H9 (cell line): Measurements from ENCODE around the gene PTAR1. TPM values are rescaled to one million over a fixed set of nuclear protein-coding genes. Genes with fewer than 3 reads are reported as not detected.

Experiments
- DNase-seq: peaks from one replicate; pipeline ENCODE4 v3.0.0-alpha.2; 2017
- H2AFZ ChIP-seq: one replicate; pipeline ENCODE4 v1.6.1; 2013; ENCODE audit warnings: mild to moderate bottlenecking, low read length, control low read depth, moderate library complexity
- H2AK5ac ChIP-seq: 2 replicates; pipeline ENCODE4 v1.6.1; 2013; ENCODE audit warnings: low read length, control low read depth, mixed read lengths; ENCODE audit not compliant: insufficient read length
- H2BK120ac ChIP-seq: one replicate; pipeline ENCODE4 v1.6.1; 2013; ENCODE audit warnings: low read depth, mild to moderate bottlenecking, low read length, control low read depth, inconsistent platforms; ENCODE audit not compliant: poor library complexity, severe bottlenecking
- H2BK12ac ChIP-seq: 2 replicates; pipeline ENCODE4 v1.6.1; 2013; ENCODE audit warnings: low read length, control low read depth, mixed read lengths, low read depth; ENCODE audit not compliant: insufficient read length
- H2BK15ac ChIP-seq: 2 replicates; pipeline ENCODE4 v1.6.1; 2013; ENCODE audit warnings: low read depth, low read length, control low read depth
- H2BK20ac ChIP-seq: one replicate; pipeline ENCODE4 v1.6.1; 2013; ENCODE audit warnings: low read depth, mild to moderate bottlenecking, low read length, control low read depth, inconsistent platforms; ENCODE audit not compliant: poor library complexity, severe bottlenecking
- H2BK5ac ChIP-seq: 2 replicates; pipeline ENCODE4 v1.6.1; 2013; ENCODE audit warnings: low read length, control low read depth, mixed read lengths; ENCODE audit not compliant: insufficient read length
- H3K14ac ChIP-seq: 2 replicates; pipeline ENCODE4 v1.6.1; 2013; ENCODE audit warnings: low read length, control low read depth; ENCODE audit not compliant: insufficient read depth
- H3K18ac ChIP-seq: 2 replicates; pipeline ENCODE4 v1.6.1; 2013; ENCODE audit warnings: low read depth, mild to moderate bottlenecking, mixed read lengths, low read length, control low read depth; ENCODE audit not compliant: insufficient read length
- H3K23ac ChIP-seq: 2 replicates; pipeline ENCODE4 v1.6.1; 2013; ENCODE audit warnings: low read length, control low read depth, mixed read lengths, low read depth; ENCODE audit not compliant: insufficient read length
- H3K23me2 ChIP-seq: 2 replicates; pipeline ENCODE4 v1.6.1; 2013; ENCODE audit warnings: low read depth, mild to moderate bottlenecking, mixed read lengths, low read length, control low read depth; ENCODE audit not compliant: insufficient read length, poor library complexity, severe bottlenecking
- H3K27ac ChIP-seq: 2 replicates; pipeline ENCODE4 v1.5.1; 2013; ENCODE audit warnings: low read length, control low read depth, mixed read lengths, low read depth; ENCODE audit not compliant: insufficient read length
- H3K27me3 ChIP-seq: 2 replicates; pipeline ENCODE4 v1.6.1; 2013; ENCODE audit warnings: low read length, control low read depth, inconsistent platforms; ENCODE audit not compliant: insufficient read depth
- H3K4ac ChIP-seq: 2 replicates; pipeline ENCODE4 v1.6.1; 2013; ENCODE audit warnings: low read depth, mild to moderate bottlenecking, control low read depth, inconsistent platforms, low read length, moderate library complexity
- H3K4me1 ChIP-seq: 2 replicates; pipeline ENCODE4 v1.6.1; 2013; ENCODE audit warnings: low read length, control low read depth, inconsistent platforms; ENCODE audit not compliant: insufficient read depth
- H3K4me2 ChIP-seq: 2 replicates; pipeline ENCODE4 v1.6.1; 2013; ENCODE audit warnings: low read length, control low read depth, mixed read lengths; ENCODE audit not compliant: insufficient read length, insufficient read depth
- H3K56ac ChIP-seq: 2 replicates; pipeline ENCODE4 v1.6.1; 2013; ENCODE audit warnings: low read depth, mild to moderate bottlenecking, mixed read lengths, low read length, control low read depth; ENCODE audit not compliant: insufficient read length
- H3K79me1 ChIP-seq: 2 replicates; pipeline ENCODE4 v1.6.1; 2013; ENCODE audit warnings: low read depth, mild to moderate bottlenecking, moderate library complexity, low read length, control low read depth, inconsistent platforms; ENCODE audit not compliant: insufficient read depth, poor library complexity, severe bottlenecking
- H3K79me2 ChIP-seq: 2 replicates; pipeline ENCODE4 v1.6.1; 2013; ENCODE audit warnings: low read length, control low read depth, inconsistent platforms; ENCODE audit not compliant: insufficient read depth
- H3K9ac ChIP-seq: 2 replicates; pipeline ENCODE4 v1.6.1; 2013; ENCODE audit warnings: low read length, control low read depth, mixed read lengths; ENCODE audit not compliant: insufficient read length; ENCODE audit errors: extremely low read depth
- H3K9me3 ChIP-seq: one replicate; pipeline ENCODE4 v1.6.1; 2013; ENCODE audit warnings: low read depth, low read length, inconsistent platforms; ENCODE audit not compliant: control insufficient read depth
- H3T11ph ChIP-seq: one replicate; pipeline ENCODE4 v1.6.1; 2013; ENCODE audit warnings: mild to moderate bottlenecking, low read length, control low read depth, inconsistent platforms
- H4K20me1 ChIP-seq: one replicate; pipeline ENCODE4 v1.6.1; 2013; ENCODE audit not compliant: control insufficient read depth, insufficient read length, insufficient read depth
- H4K5ac ChIP-seq: 2 replicates; pipeline ENCODE4 v1.6.1; 2013; ENCODE audit warnings: low read depth, mild to moderate bottlenecking, mixed read lengths, low read length, control low read depth; ENCODE audit not compliant: insufficient read length
- H4K8ac ChIP-seq: replicated peaks from 2 replicates; pipeline ENCODE4 v1.6.1; 2013; ENCODE audit warnings: low read length, control low read depth, mixed read lengths, low read depth; ENCODE audit not compliant: insufficient read length
- H4K91ac ChIP-seq: 2 replicates; pipeline ENCODE4 v1.6.1; 2013; ENCODE audit warnings: low read depth, mild to moderate bottlenecking, moderate library complexity, mixed read lengths, low read length, control low read depth; ENCODE audit not compliant: insufficient read length
- H3K27ac Mint-ChIP-seq, 3 experiments: 2 replicates in 2 of 3; 3 replicates in 1 of 3; pipeline ENCODE4 v1.8.0; 2020 to 2021; ENCODE audit warnings: mixed read lengths in 3 of 3, mild to moderate bottlenecking in 1 of 3, moderate library complexity in 1 of 3
- H3K27me3 Mint-ChIP-seq: 2 replicates; pipeline ENCODE4 v1.8.0; 2021; ENCODE audit warnings: low read depth, mild to moderate bottlenecking, moderate library complexity, mixed read lengths
- H3K36me3 Mint-ChIP-seq, 3 experiments: 2 replicates in 2 of 3; 3 replicates in 1 of 3; pipeline ENCODE4 v1.8.0; 2020 to 2021; ENCODE audit warnings: low read depth in 3 of 3, mixed read lengths in 3 of 3; ENCODE audit not compliant: insufficient read depth in 1 of 3
- H3K4me1 Mint-ChIP-seq, 2 experiments: 2 replicates each; pipeline ENCODE4 v1.8.0; 2020; ENCODE audit warnings: mixed read lengths in 2 of 2
- H3K4me3 Mint-ChIP-seq, 2 experiments: 2 replicates in 1 of 2; 3 replicates in 1 of 2; pipeline ENCODE4 v1.8.0; 2020 to 2021; ENCODE audit warnings: mild to moderate bottlenecking in 2 of 2, mixed read lengths in 2 of 2, moderate library complexity in 1 of 2
- H3K9me3 Mint-ChIP-seq, 2 experiments: 2 replicates in 1 of 2; 3 replicates in 1 of 2; pipeline ENCODE4 v1.8.0; 2020; ENCODE audit warnings: mild to moderate bottlenecking in 2 of 2, mixed read lengths in 2 of 2, moderate library complexity in 1 of 2
- CTCF ChIP-seq: fragments of 200-600 bp; sonication (generic); conservative IDR thresholded peaks from 3 replicates; pipeline ENCODE4 v1.8.0; 2021; ENCODE audit warnings: antibody characterized with exemption, mild to moderate bottlenecking
- WGBS: extraction: QIAGEN DNeasy Blood & Tissue Kit; methylation state at CpG from one replicate; pipeline ENCODE4 v1.1.7; 2013; ENCODE audit warnings: missing lambda C conversion rate, low lambda C conversion rate, mixed read lengths; ENCODE audit not compliant: insufficient read length; ENCODE audit errors: extremely low coverage; 5-methylcytosine and 5-hydroxymethylcytosine counted together
- total RNA-seq: library from RNA; stranded (reverse); gene quantifications from 2 replicates; pipeline ENCODE4 v1.2.1, GENCODE V29; 2021

Gene PTAR1
- total RNA-seq, 1 experiment from 2014 or later = 117 TPM

GRCh38 chr9:69759021-69759420, 790 bp downstream of the PTAR1 start:
- peaks cover 6% of the 10 kb centered on the region for H3K23me2 ChIP-seq
- H3K18ac ChIP-seq = no peak overlapping the region
- no peaks in the 10 kb centered on the region for H3K79me1 ChIP-seq
- H2AK5ac ChIP-seq = no peak overlapping the region
- H3K23ac ChIP-seq = no peak overlapping the region
- H2BK120ac ChIP-seq = no peak overlapping the region
- H4K91ac ChIP-seq = no peak overlapping the region
- Mint-ChIP-seq H3K9me3 (no peaks in the 10 kb centered on the region), H3K4me1 (peaks cover 51 to 66% of the 10 kb centered on the region in 2 experiments), H3K27me3 (no peaks in the 10 kb centered on the region), H3K36me3 (peaks cover 3 to 33% (median 20%) of the 10 kb centered on the region in 3 experiments; a peak in 5 of 7 replicates), H3K4me3 (peak overlapping the region; percentile 93 to 96), H3K27ac (peak overlapping the region; percentile 95 to 97 (median 96))
- DNase-seq = no peak
- H4K8ac ChIP-seq = no peak overlapping the region
- no peaks in the 10 kb centered on the region for H3K27me3 ChIP-seq
- H3T11ph ChIP-seq = no peak overlapping the region
- H3K4ac ChIP-seq = no peak overlapping the region
- H2BK15ac ChIP-seq = no peak overlapping the region
- H2BK12ac ChIP-seq = no peak overlapping the region
- peak overlapping the region; percentile 37 for H3K4me2 ChIP-seq
- no peak overlapping the region for H2AFZ ChIP-seq
- peak overlapping the region; percentile 48 for H3K9ac ChIP-seq
- H4K5ac ChIP-seq = no peak overlapping the region
- no peak overlapping the region for H3K14ac ChIP-seq
- no peak overlapping the region for H2BK5ac ChIP-seq
- H3K56ac ChIP-seq = no peak overlapping the region
- TF ChIP-seq CTCF = no peak
- no CpG with 5 or more reads among the region's 5 CpGs for WGBS
- H2BK20ac ChIP-seq = no peak overlapping the region
- H4K20me1 ChIP-seq = no peaks in the 10 kb centered on the region
- H3K4me1 ChIP-seq = 0 out of 2 replicates have a peak, but pooled peaks cover 3% of the 10 kb centered on the region
- H3K9me3 ChIP-seq = no peaks in the 10 kb centered on the region
- peak overlapping the region; percentile 21 for H3K27ac ChIP-seq
- H3K79me2 ChIP-seq = peaks cover 28% of the 10 kb centered on the region
